GM12878 (cell line): Measurements from ENCODE around the gene GLT1D1. TPM values are rescaled to one million over a fixed set of nuclear protein-coding genes. Genes with fewer than 3 reads are reported as not detected.

Experiments
- ATAC-seq: fragments of 200-7000 bp; cut with Tn5 transposase; 3 replicates; pipeline ENCODE4 v1.9.1; 2020; ENCODE audit warnings: mild to moderate bottlenecking, moderate library complexity
- BruUV-seq: library from RNA; stranded (reverse); fragments of 400-500 nt; replicated peaks from 2 replicates; lab custom pipeline; 2021; lab: Mats Ljungman, UMichigan
- CTCF ChIA-PET: fragments of 300-600 bp; sonication (Branson Sonifier 250); formaldehyde crosslinking; extraction: SDS; loops from one replicate; lab custom pipeline; 2021; ENCODE audit warnings: inconsistent platforms; lab: Yijun Ruan, JAX
- POLR2A ChIA-PET: fragments of 350-600 bp; formaldehyde crosslinking; extraction: SDS; loops from one replicate; lab custom pipeline; 2021; ENCODE audit warnings: inconsistent platforms; lab: Charles Lee
- RAD21 ChIA-PET: fragments of 300-600 bp; sonication (Branson Sonifier 250); formaldehyde crosslinking; loops from one replicate; lab custom pipeline; 2023; ENCODE audit warnings: antibody characterized with exemption; ENCODE audit not compliant: unreplicated experiment; lab: Charles Lee
- SMC1A ChIA-PET: fragments of 300-600 bp; sonication (Branson Sonifier 250); formaldehyde crosslinking; loops from one replicate; lab custom pipeline; 2023; ENCODE audit not compliant: unreplicated experiment, uncharacterized antibody; lab: Charles Lee
- DNase-seq: peaks from one replicate; pipeline ENCODE4 v3.0.0-alpha.2; 2011; ENCODE audit warnings: low read depth, low spot score
- FAIRE-seq: peaks from 3 replicates; lab custom pipeline; 2011; peaks lifted over from hg19 to GRCh38; lab: Jason Lieb, UNC
- H2AFZ ChIP-seq: 2 replicates; pipeline ENCODE4 v1.6.0; 2011; ENCODE audit warnings: low read depth, low read length, control low read depth; ENCODE audit not compliant: control insufficient read depth
- H3K27ac ChIP-seq: 2 replicates; pipeline ENCODE4 v1.5.1; 2011; ENCODE audit warnings: control low read depth; ENCODE audit not compliant: control insufficient read depth, insufficient read depth
- H3K27me3 ChIP-seq, 2 experiments: replicated peaks in 1 of 2; 2 replicates each; pipeline versions ENCODE4 v1.6.0 to v1.6.1; 2011; ENCODE audit warnings: low read length in 1 of 2; ENCODE audit not compliant: control insufficient read depth in 2 of 2, insufficient read depth in 2 of 2
- H3K36me3 ChIP-seq, 2 experiments: 2 replicates each; pipeline ENCODE4 v1.5.1; 2011; ENCODE audit warnings: low read length in 1 of 2; ENCODE audit not compliant: control insufficient read depth in 2 of 2, insufficient read depth in 2 of 2
- H3K4me1 ChIP-seq: 2 replicates; pipeline ENCODE4 v1.6.1; 2011; ENCODE audit warnings: mild to moderate bottlenecking, low read length, moderate library complexity, mixed read lengths; ENCODE audit not compliant: control insufficient read depth, insufficient read depth
- H3K4me2 ChIP-seq: 2 replicates; pipeline ENCODE4 v1.6.0; 2011; ENCODE audit warnings: control low read depth; ENCODE audit not compliant: control insufficient read depth, insufficient read depth
- H3K4me3 ChIP-seq: fragments of 200-600 bp; sonication (generic); 2 replicates; pipeline ENCODE4 v1.5.1; 2016
- H3K79me2 ChIP-seq: 2 replicates; pipeline ENCODE4 v1.6.0; 2011; ENCODE audit warnings: low read length; ENCODE audit not compliant: control insufficient read depth, insufficient read depth
- H3K9ac ChIP-seq: 2 replicates; pipeline ENCODE4 v1.8.0; 2011; ENCODE audit warnings: low read length, control low read depth, mixed read lengths; ENCODE audit not compliant: control insufficient read depth, insufficient read depth
- H3K9me3 ChIP-seq: replicated peaks from 3 replicates; pipeline ENCODE4 v1.5.1; 2011; ENCODE audit warnings: mild to moderate bottlenecking, low read length; ENCODE audit not compliant: control insufficient read depth, insufficient read depth
- H4K20me1 ChIP-seq: 2 replicates; pipeline ENCODE4 v1.6.0; 2011; ENCODE audit not compliant: control insufficient read depth, insufficient read depth
- BACH1 ChIP-seq: fragments of 450-650 bp; IDR thresholded peaks from 2 replicates; pipeline ENCODE4 v1.6.1; 2017; ENCODE audit warnings: mild to moderate bottlenecking, borderline replicate concordance
- BMI1 ChIP-seq: fragments of 450-650 bp; IDR thresholded peaks from 2 replicates; pipeline ENCODE4 v1.6.1; 2016; ENCODE audit warnings: mild to moderate bottlenecking, moderate library complexity, borderline replicate concordance
- CEBPZ ChIP-seq: fragments of 150-350 bp; IDR thresholded peaks from 2 replicates; pipeline ENCODE4 v1.6.1; 2016; ENCODE audit warnings: low read depth, low read length
- CREB1 ChIP-seq: IDR thresholded peaks from 2 replicates; pipeline ENCODE4 v1.6.1; 2012; ENCODE audit warnings: low read depth, mild to moderate bottlenecking, inconsistent platforms
- CREM ChIP-seq: IDR thresholded peaks from 2 replicates; pipeline ENCODE4 v1.6.1; 2014; ENCODE audit warnings: antibody characterized with exemption, low read depth
- DPF2 ChIP-seq: fragments of 450-650 bp; IDR thresholded peaks from 2 replicates; pipeline ENCODE4 v1.6.1; 2017; ENCODE audit warnings: mild to moderate bottlenecking
- E2F8 ChIP-seq: fragments of 450-650 bp; IDR thresholded peaks from 2 replicates; pipeline ENCODE4 v1.6.1; 2018; ENCODE audit warnings: mild to moderate bottlenecking, low read depth, moderate library complexity; ENCODE audit not compliant: partially characterized antibody
- MEF2B ChIP-seq: fragments of 450-650 bp; IDR thresholded peaks from 2 replicates; pipeline ENCODE4 v1.6.1; 2018; ENCODE audit warnings: mild to moderate bottlenecking, moderate library complexity; ENCODE audit not compliant: partially characterized antibody, poor library complexity, severe bottlenecking
- MTA2 ChIP-seq: fragments of 450-650 bp; IDR thresholded peaks from 2 replicates; pipeline ENCODE4 v1.6.1; 2016; ENCODE audit warnings: low read depth, mild to moderate bottlenecking, moderate library complexity
- NFYB ChIP-seq: IDR thresholded peaks from 2 replicates; pipeline ENCODE4 v1.6.1; 2011; ENCODE audit warnings: low read depth, mild to moderate bottlenecking, low read length, improper control_type of control experiment, moderate library complexity; ENCODE audit not compliant: insufficient read depth
- POU2F2 ChIP-seq: IDR thresholded peaks from 3 replicates; pipeline ENCODE4 v1.6.1; 2011; ENCODE audit warnings: low read depth, mild to moderate bottlenecking, low read length, borderline replicate concordance
- RFX5 ChIP-seq: IDR thresholded peaks from 2 replicates; pipeline ENCODE4 v1.6.1; 2011; ENCODE audit warnings: low read depth, low read length, improper control_type of control experiment
- SMAD5 ChIP-seq: IDR thresholded peaks from 2 replicates; pipeline ENCODE4 v1.6.1; 2016; ENCODE audit warnings: antibody characterized with exemption, low read depth
- TBL1XR1 ChIP-seq: IDR thresholded peaks from 2 replicates; pipeline ENCODE4 v1.6.1; 2012; ENCODE audit warnings: low read depth, low read length, improper control_type of control experiment
- TCF7 ChIP-seq: IDR thresholded peaks from 2 replicates; pipeline ENCODE4 v1.6.1; 2014; ENCODE audit warnings: antibody characterized with exemption, borderline replicate concordance
- YBX1 ChIP-seq: fragments of 450-650 bp; IDR thresholded peaks from 2 replicates; pipeline ENCODE4 v1.6.1; 2016; ENCODE audit warnings: antibody characterized with exemption
- ZNF24 ChIP-seq: fragments of 450-650 bp; IDR thresholded peaks from 2 replicates; pipeline ENCODE4 v1.6.1; 2017; ENCODE audit warnings: antibody characterized with exemption, mild to moderate bottlenecking
- ZSCAN29 ChIP-seq: fragments of 450-650 bp; IDR thresholded peaks from 2 replicates; pipeline ENCODE4 v1.6.1; 2017; ENCODE audit warnings: mild to moderate bottlenecking, moderate library complexity
- WGBS: methylation state at CpG from one replicate; pipeline ENCODE4 v1.1.6; 2016; ENCODE audit warnings: low lambda C conversion rate; ENCODE audit not compliant: insufficient replicate concordance, insufficient coverage; ENCODE audit errors: missing lambda C conversion rate; 5-methylcytosine and 5-hydroxymethylcytosine counted together
- in situ Hi-C: fragments of 300-500 bp; cut with MboI; formaldehyde crosslinking; loops from 9 replicates; pipeline ENCODE4 v1.14.3; 2018; ENCODE audit warnings: mixed read lengths
- intact Hi-C: fragments of 100-400 bp; cut with micrococcal nuclease; formaldehyde crosslinking; loops from one replicate; pipeline ENCODE4 v1.14.2; 2022; ENCODE audit not compliant: unreplicated experiment
- polyA plus RNA-seq, 11 experiments: library from polyadenylated mRNA; depleted of rRNA in 4 of 11; unstranded in 6 of 11; stranded (reverse) in 5 of 11; fragments of >200 nt; fragmentation: Nextera tagmentation in 4 of 11; fragmentation: Illumina TruSeq in 1 of 11; extraction: Ambion mirVana in 4 of 11; extraction: Trizol in 1 of 11; gene quantifications; 1 replicate in 1 of 11; 2 replicates in 10 of 11; pipeline versions ENCODE4 v1.2.1 to v1.2.3, GENCODE V29; 2011 to 2016; ENCODE audit warnings: inconsistent platforms in 2 of 11, missing spikeins in 2 of 11, low read depth in 1 of 11
- total RNA-seq, 4 experiments: library from RNA; depleted of rRNA in 3 of 4; stranded (reverse); fragments of >200 nt in 3 of 4; fragmentation: Illumina TruSeq in 1 of 4; extraction: Trizol in 1 of 4; gene quantifications; 2 replicates each; pipeline versions ENCODE4 v1.2.1 to v1.2.3, GENCODE V29; 2013 to 2021

GLT1D1 gene
- total and polyA plus RNA-seq, 10 of the 15 experiments (the other 5 are each of a cell fraction or from before 2014, with no cell fraction given) = 0.42 to 62.8 (median 3.0) TPM

DNA sequence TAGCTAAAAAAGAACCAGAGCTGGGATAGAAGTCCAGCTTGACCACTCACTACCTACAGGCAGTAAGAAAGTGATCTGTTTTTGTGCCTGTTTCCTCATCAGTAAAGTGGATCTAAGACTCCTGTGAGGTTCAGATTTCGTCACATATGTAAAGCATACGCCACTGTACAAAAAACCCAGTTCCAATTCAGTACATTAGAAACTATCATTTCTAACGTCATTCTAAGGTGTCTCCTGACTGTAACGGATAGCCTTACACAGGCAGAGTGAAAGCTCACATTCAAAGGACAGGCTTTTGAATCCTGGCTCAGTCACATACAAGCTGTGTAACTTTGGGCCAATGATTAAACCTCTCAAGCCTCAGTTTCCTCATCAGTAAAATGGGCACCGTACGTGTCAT is 33.0 kb upstream of the GLT1D1 start:
- H3K4me3 ChIP-seq = peak overlapping the region; percentile 98
- no peaks in the 10 kb centered on the region for H4K20me1 ChIP-seq
- no peaks in the 10 kb centered on the region for H3K27me3 ChIP-seq
- FAIRE-seq (no peak), DNase-seq (no peak)
- H3K9me3 ChIP-seq = no peaks in the 10 kb centered on the region
- RAD21 ChIA-PET = interaction anchor here (0.7 to 4.6 kb wide), 10 partner anchors 9 to 95 kb away, joined by 3 to 127 read pairs (median 10); no protein-coding TSS in a partner anchor
- WGBS = 43% methylated on average over 5 of the region's 6 CpGs
- H3K9ac ChIP-seq = peak overlapping the region; percentile 88
- peaks cover 94% of the 10 kb centered on the region for H3K79me2 ChIP-seq
- peak overlapping the region; percentile 94 for H3K27ac ChIP-seq
- peak overlapping the region; percentile 99 for H3K4me2 ChIP-seq
- TF ChIP-seq YBX1 (no peak), MTA2 (peak; percentile 11; the same call in 1 of the 2 replicates), CEBPZ (no peak), CREB1 (peak; percentile 89), NFYB (no peak), ZNF24 (no peak), DPF2 (no peak), BMI1 (0 out of 2 replicates have a peak, but pooled peaks have one; percentile 13), BACH1 (no peak), RFX5 (no peak), POU2F2 (0 out of 3 replicates have a peak, but pooled peaks have one; percentile 3), TBL1XR1 (peak; percentile 9; the same call in 1 of the 2 replicates), CREM (peak; percentile 71), E2F8 (no peak), MEF2B (no peak), TCF7 (no peak), ZSCAN29 (0 out of 2 replicates have a peak, but pooled peaks have one; percentile 4), SMAD5 (no peak)
- TF ChIP-seq, all 136 proteins: peak for 7
- POLR2A ChIA-PET = interaction anchor here (0.6 to 4.6 kb wide), 13 partner anchors 9 to 96 kb away, joined by 3 to 144 read pairs (median 8); no protein-coding TSS in a partner anchor
- CTCF ChIA-PET = interaction anchor here (1.2 to 6.0 kb wide), 6 partner anchors 10 to 96 kb away, joined by 4 to 51 read pairs (median 19); no protein-coding TSS in a partner anchor
- peaks cover 2 to 10% of the 10 kb centered on the region in 2 experiments; a peak in 3 of 4 replicates for H3K36me3 ChIP-seq
- no TSS peak for BruUV-seq
- SMC1A ChIA-PET = interaction anchor here (1.0 to 4.5 kb wide), 12 partner anchors 9 to 149 kb away, joined by 3 to 112 read pairs (median 8); no protein-coding TSS in a partner anchor
- in situ Hi-C loops (no loop called here), intact Hi-C loops (loop anchor here (2.0 kb wide), 1 partner anchor 37 kb away; no protein-coding TSS in a partner anchor)
- peaks cover 45% of the 10 kb centered on the region for H3K4me1 ChIP-seq
- peak; percentile 0; the same call in 2 of the 3 replicates for ATAC-seq
- H2AFZ ChIP-seq = no peak overlapping the region
